GM12801 (cell line): Measurements from ENCODE around the gene OR10A6.

Experiments
- TF ChIP-seq, protein P1 (sequence below): IDR thresholded peaks from one replicate; pipeline ENCODE4 v1.5.1; 2011; ENCODE audit warnings: control low read depth; ENCODE audit not compliant: insufficient read length; ENCODE audit errors: extremely low read depth

Gene OR10A6

DNA sequence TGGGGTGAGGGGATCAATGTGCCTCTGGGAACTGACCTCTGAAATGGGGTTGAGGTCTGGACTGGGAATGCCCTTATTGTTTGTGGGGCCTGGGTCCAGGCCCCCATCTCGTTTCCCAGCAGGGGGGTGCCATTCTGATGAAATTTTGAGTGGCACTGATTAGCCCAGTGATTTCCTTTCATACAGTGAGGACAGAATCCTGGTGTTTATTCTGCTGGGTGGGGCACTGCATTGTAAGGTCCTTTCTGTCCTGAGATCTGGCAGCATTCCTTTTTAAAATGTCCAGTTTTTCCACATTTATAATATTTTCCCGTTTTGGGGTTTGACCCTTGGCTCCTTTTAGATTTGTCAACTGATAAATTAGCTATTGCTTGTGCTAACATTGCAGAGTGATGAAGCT is 27.1 kb downstream of the OR10A6 start:
- TF ChIP-seq, protein P1, sequence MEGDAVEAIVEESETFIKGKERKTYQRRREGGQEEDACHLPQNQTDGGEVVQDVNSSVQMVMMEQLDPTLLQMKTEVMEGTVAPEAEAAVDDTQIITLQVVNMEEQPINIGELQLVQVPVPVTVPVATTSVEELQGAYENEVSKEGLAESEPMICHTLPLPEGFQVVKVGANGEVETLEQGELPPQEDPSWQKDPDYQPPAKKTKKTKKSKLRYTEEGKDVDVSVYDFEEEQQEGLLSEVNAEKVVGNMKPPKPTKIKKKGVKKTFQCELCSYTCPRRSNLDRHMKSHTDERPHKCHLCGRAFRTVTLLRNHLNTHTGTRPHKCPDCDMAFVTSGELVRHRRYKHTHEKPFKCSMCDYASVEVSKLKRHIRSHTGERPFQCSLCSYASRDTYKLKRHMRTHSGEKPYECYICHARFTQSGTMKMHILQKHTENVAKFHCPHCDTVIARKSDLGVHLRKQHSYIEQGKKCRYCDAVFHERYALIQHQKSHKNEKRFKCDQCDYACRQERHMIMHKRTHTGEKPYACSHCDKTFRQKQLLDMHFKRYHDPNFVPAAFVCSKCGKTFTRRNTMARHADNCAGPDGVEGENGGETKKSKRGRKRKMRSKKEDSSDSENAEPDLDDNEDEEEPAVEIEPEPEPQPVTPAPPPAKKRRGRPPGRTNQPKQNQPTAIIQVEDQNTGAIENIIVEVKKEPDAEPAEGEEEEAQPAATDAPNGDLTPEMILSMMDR, result no peak

DNA sequence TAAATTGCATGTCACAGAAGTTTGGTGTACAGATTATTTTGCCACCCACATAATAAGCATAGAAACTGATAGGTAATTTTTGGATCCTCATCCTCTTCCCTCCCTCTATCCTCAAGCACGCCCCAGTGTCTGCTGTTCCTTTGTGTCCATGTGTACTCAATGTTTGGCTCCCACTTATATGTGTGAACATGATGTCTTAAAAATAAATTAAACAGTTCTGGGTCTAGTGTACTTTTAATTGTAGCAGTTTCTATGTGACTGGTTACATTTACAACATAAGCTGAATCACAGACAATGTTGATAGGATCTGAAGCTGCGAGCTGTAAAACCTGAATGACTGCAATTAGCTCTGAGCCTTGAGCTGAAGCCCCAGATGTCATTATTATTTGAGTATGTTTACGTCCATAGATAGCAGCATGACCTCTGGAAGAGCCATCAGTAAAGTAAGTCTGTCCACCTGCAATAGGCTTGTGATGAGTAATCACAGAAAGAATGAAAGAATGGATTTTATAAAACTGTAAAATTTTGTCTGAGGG is 29.7 kb downstream of the OR10A6 start:
- TF ChIP-seq, protein P1, result no peak

DNA sequence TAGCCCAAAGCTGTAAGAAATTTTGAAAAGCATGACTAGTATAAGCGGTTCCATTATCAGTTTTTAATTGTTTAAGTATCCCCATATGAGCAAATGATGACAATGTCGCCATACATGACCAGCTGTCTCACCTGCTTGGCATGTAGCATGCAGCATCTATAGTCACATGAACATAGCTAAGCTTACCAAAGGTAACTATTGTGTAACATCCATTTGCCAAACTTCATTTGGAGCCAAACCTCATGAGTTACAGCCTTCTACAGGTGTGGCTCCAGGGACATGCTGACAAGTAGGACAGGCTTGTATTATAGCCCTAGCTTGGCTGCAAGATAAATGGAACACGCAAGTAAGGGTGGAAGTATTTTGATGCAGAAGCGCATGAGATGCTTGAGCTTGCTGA is 30.4 kb downstream of the OR10A6 start:
- TF ChIP-seq, protein P1, result no peak

DNA sequence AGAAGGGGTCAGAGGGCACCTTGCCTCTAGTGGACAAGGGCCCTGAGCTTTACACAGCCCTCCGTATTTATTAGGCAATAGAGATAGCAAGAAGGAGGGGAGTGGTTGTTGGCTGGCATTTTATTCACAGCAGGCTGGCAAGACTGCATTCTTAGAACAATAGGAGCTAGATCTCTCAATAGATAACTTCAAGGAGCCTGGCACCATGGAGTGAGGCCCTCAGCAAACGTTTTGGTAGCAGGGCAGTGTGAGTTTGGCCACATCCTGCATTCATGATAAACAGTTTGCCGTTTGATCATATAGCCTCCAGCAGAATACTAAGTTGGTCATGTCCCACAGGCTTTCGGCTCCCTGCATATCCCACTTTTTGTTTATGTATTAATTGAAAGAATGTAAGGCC is 31.6 kb downstream of the OR10A6 start:
- TF ChIP-seq, protein P1, result no peak

DNA sequence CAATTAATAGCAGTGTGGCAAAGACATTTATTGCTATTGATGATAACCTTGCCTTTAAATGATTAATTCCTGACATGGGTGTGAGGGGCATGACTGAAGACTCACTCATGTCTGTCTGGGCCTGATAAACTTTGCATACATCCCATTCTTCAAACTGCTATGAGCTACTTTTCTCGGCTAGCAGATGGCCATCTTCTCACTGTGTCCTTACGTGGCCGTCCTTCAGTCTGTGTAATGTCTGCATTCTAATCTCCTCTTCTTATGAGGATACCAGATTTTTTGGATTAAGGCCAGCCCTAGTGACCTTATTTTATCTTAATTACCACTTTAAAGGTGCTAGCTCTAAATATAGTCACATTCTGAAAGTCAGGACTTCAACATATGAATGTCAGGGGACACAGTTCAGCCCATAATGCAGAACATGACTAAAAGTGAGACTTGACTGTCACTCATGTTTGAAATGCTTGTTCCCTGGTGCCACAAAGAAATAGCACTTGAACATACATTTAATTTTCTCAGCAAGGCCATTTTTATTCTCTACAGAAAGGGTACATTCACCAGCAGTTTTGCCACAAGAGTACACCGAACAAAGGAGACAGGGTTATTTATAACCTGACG is 32.3 kb downstream of the OR10A6 start:
- TF ChIP-seq, protein P1, result no peak

DNA sequence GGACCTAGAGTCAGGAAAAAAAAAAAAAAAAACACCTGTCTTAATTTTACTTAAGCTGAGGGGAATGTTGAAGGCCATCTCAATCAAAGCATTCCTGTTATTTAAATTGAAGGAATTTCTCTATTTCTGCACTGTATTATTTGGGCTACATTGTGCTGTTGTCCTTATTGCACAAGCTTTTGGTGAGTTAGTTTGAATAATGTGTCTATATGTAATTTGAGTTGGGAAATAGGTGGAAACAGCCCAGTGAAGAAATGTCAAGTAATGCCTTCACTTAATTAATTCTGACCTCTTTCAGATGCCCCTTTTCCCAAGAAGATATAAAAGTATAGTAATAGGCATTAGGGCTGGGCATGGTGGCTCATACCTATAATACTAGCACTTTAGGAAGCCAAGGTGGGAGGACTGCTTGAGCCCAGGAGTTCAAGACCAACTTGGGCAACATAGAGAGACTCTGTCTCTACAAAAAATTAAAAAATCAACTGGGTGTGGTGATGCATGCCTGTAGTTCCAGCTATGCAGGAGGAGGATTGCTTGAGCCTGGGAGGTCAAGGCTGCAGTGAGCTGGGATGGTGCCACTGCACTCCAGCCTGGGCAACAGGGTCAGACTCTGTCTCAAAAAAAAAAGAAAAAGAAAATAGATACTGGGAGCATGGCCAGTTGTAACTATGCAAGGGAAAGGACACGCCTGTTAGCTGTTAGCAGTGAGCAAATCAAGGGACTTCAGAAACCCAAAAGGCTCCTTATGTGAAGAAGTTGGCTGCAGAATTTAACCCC is 34.9 kb downstream of the OR10A6 start:
- TF ChIP-seq, protein P1, result no peak

DNA sequence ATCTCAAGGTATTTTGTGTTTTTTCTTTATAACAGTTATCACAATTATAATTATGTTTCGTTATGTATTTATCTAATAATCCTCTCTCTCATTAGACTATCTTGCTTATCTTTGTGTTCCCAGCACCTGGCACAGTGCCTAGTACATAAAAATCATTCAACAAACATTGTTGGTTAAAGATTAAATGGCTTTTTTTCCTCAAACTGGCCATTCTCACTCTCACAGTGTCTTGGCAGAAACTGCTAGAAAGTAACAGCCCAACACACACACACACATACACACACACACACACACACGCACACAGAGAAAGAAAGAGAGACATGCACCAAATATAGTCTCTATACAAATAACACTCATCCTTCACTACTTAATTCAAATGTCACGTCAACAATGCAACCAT is 36.8 kb downstream of the OR10A6 start:
- TF ChIP-seq, protein P1, result no peak
